GM23338 (cell line): ENCODE data around the gene MRPS12.

Source experiments
- CTCF ChIP-seq, 2 experiments: fragments of 200-600 bp in 1 of 2; sonication (generic) in 1 of 2; conservative IDR thresholded peaks; 2 replicates each; pipeline versions ENCODE4 v1.5.1 to v1.6.1; 2016 to 2017; ENCODE audit warnings: antibody characterized with exemption in 2 of 2, low read depth in 2 of 2, mild to moderate bottlenecking in 2 of 2, moderate library complexity in 1 of 2
- ETS1 ChIP-seq: IDR thresholded peaks from 2 replicates; pipeline ENCODE4 v1.6.1; 2016; ENCODE audit warnings: antibody characterized with exemption
- EZH2 ChIP-seq: fragments of 200-600 bp; sonication (generic); IDR thresholded peaks from one replicate; pipeline ENCODE4 v1.8.0; 2017; ENCODE audit warnings: antibody characterized with exemption, mild to moderate bottlenecking, low read depth; ENCODE audit not compliant: unreplicated experiment
- EZH2phosphoT487 ChIP-seq: fragments of 200-600 bp; sonication (generic); IDR thresholded peaks from one replicate; pipeline ENCODE4 v1.8.1; 2018; ENCODE audit warnings: antibody characterized with exemption; ENCODE audit not compliant: unreplicated experiment
- JUNB ChIP-seq: IDR thresholded peaks from one replicate; pipeline ENCODE4 v1.6.1; 2016; ENCODE audit warnings: antibody characterized with exemption; ENCODE audit not compliant: unreplicated experiment
- NANOG ChIP-seq: IDR thresholded peaks from 2 replicates; pipeline ENCODE4 v1.6.1; 2016; ENCODE audit warnings: antibody characterized with exemption, borderline replicate concordance
- POLR2AphosphoS5 ChIP-seq: IDR thresholded peaks from 2 replicates; pipeline ENCODE4 v1.6.1; 2016; ENCODE audit warnings: antibody characterized with exemption, low read depth
- REST ChIP-seq: IDR thresholded peaks from one replicate; pipeline ENCODE4 v1.6.1; 2018; ENCODE audit warnings: antibody characterized with exemption; ENCODE audit not compliant: unreplicated experiment
- STAT1 ChIP-seq: IDR thresholded peaks from one replicate; pipeline ENCODE4 v1.6.1; 2016; ENCODE audit warnings: antibody characterized with exemption; ENCODE audit not compliant: unreplicated experiment

GRCh38 chr19:38959618-38960017 lies 28.9 kb downstream of the MRPS12 start:
- no peak for TF ChIP-seq STAT1
- TF ChIP-seq CTCF (conservative IDR thresholded peaks at IDR 0.05; ENCODE audit: low read depth in 2 of 2) = no peak
- no peak for TF ChIP-seq EZH2
- no peak for TF ChIP-seq POLR2AphosphoS5
- no peak for TF ChIP-seq JUNB
- no peak for TF ChIP-seq ETS1
- no peak for TF ChIP-seq REST
- TF ChIP-seq EZH2phosphoT487 = no peak
- no peak for TF ChIP-seq NANOG
